ENCODE results near the gene AKT3.
"Not testable (repeated sequence)": the region's sequence is repeated elsewhere in the genome, so short reads cannot be mapped to it uniquely, and the experiment has no call there.

Gene AKT3

GRCh38 chr1:243595527-243596210 is 254.4 kb downstream of the AKT3 start:
- no peak for DNase-seq

- DNase-seq: no peak
Measured at GRCh38 chr1:243594455-243594854, 255.6 kb downstream of the AKT3 start.

- not testable (repeated sequence) for DNase-seq
Measured at GRCh38 chr1:243589286-243589685, 260.8 kb downstream of the AKT3 start.

- no peak for DNase-seq
Measured at GRCh38 chr1:243587823-243588560, 262.1 kb downstream of the AKT3 start.

GRCh38 chr1:243587285-243587684 is 262.8 kb downstream of the AKT3 start:
- no peak for DNase-seq

GRCh38 chr1:243585982-243586381 is 264.1 kb downstream of the AKT3 start:
- no peak for DNase-seq

- DNase-seq: peak; percentile 98
Measured at GRCh38 chr1:243582326-243582725, 267.7 kb downstream of the AKT3 start.

- no peak for DNase-seq
Measured at GRCh38 chr1:243580984-243581383, 269.1 kb downstream of the AKT3 start.

- DNase-seq: no peak
Measured at GRCh38 chr1:243580072-243580471, 270.0 kb downstream of the AKT3 start.

- no peak for DNase-seq
Measured at GRCh38 chr1:243575070-243575469, 275.0 kb downstream of the AKT3 start.

GRCh38 chr1:243572940-243573339 is 277.1 kb downstream of the AKT3 start:
- no peak for DNase-seq

- DNase-seq: no peak
Measured at GRCh38 chr1:243568793-243569192, 281.2 kb downstream of the AKT3 start.

GRCh38 chr1:243564814-243565213 is 285.2 kb downstream of the AKT3 start:
- no peak for DNase-seq

- no peak for DNase-seq
Measured at GRCh38 chr1:243563732-243564131, 286.3 kb downstream of the AKT3 start.

- no peak for DNase-seq
Measured at GRCh38 chr1:243562473-243562872, 287.6 kb downstream of the AKT3 start.

- no peak for DNase-seq
Measured at GRCh38 chr1:243561588-243562319, 288.3 kb downstream of the AKT3 start.

GRCh38 chr1:243559575-243560162 is 290.4 kb downstream of the AKT3 start:
- peak; percentile 100 for DNase-seq

- DNase-seq: peak; percentile 100
Measured at GRCh38 chr1:243558576-243558975, 291.5 kb downstream of the AKT3 start.

- peak; percentile 100 for DNase-seq
Measured at GRCh38 chr1:243557866-243558265, 292.2 kb downstream of the AKT3 start.

- peak; percentile 100 for DNase-seq
Measured at GRCh38 chr1:243554686-243555085, 295.4 kb downstream of the AKT3 start.

GRCh38 chr1:243553090-243553489 is 297.0 kb downstream of the AKT3 start:
- no peak for DNase-seq

GRCh38 chr1:243550276-243550675 is 299.8 kb downstream of the AKT3 start:
- no peak for DNase-seq

GRCh38 chr1:243549791-243550190 is 300.3 kb downstream of the AKT3 start:
- no peak for DNase-seq
